Thyroid gland (tissue), 4 donors: Measurements from ENCODE around the gene SUMF1. TPM values are rescaled to one million over a fixed set of nuclear protein-coding genes. Genes with fewer than 3 reads are reported as not detected.

Experiments used
- DNase-seq, 2 donors: peaks; one replicate each; pipeline ENCODE4 v3.0.0-alpha.2; 2019
- H3K27ac ChIP-seq, 3 donors: fragments of 200-600 bp; sonication (generic); 1 replicate in 2 of 3; 2 replicates in 1 of 3; pipeline ENCODE4 v1.5.1; 2016 to 2019; ENCODE audit warnings: mild to moderate bottlenecking in 1 of 3, moderate library complexity in 1 of 3
- H3K27me3 ChIP-seq: fragments of 200-600 bp; sonication (generic); one replicate; pipeline ENCODE4 v1.5.1; 2019
- H3K36me3 ChIP-seq, 2 donors: fragments of 200-600 bp; sonication (generic); one replicate each; pipeline ENCODE4 v1.5.1; 2016 to 2019
- H3K4me1 ChIP-seq, 2 donors: fragments of 200-600 bp; sonication (generic); one replicate each; pipeline ENCODE4 v1.5.1; 2017 to 2019
- H3K4me3 ChIP-seq, 3 donors: fragments of 200-600 bp; sonication (generic); replicated peaks in 1 of 3; 1 replicate in 2 of 3; 2 replicates in 1 of 3; pipeline ENCODE4 v1.5.1; 2016; ENCODE audit warnings: mild to moderate bottlenecking in 1 of 3
- H3K9me3 ChIP-seq: fragments of 200-600 bp; sonication (generic); one replicate; pipeline ENCODE4 v1.5.1; 2017
- CTCF ChIP-seq, 6 experiments: fragments of 200-600 bp in 3 of 6; fragments of 450-650 bp in 3 of 6; sonication (generic) in 3 of 6; IDR thresholded peaks; one replicate each; pipeline ENCODE4 v1.5.1; 2016 to 2019; ENCODE audit warnings: antibody characterized with exemption in 6 of 6, mild to moderate bottlenecking in 2 of 6, inconsistent platforms in 1 of 6, moderate library complexity in 1 of 6
- POLR2A ChIP-seq, 2 donors: fragments of 450-650 bp; IDR thresholded peaks; one replicate each; pipeline ENCODE4 v1.6.1; 2017; ENCODE audit warnings: antibody characterized with exemption in 2 of 2, mild to moderate bottlenecking in 2 of 2, moderate library complexity in 1 of 2
- WGBS, 2 donors: methylation state at CpG; one replicate each; pipeline ENCODE4 v1.1.5; 2017; 5-methylcytosine and 5-hydroxymethylcytosine counted together
- intact Hi-C: fragments of 100-400 bp; cut with DNase I; formaldehyde crosslinking; loops from one replicate; pipeline ENCODE4 v1.15.1; 2023
- total RNA-seq, 4 donors: library from RNA; depleted of rRNA; stranded (reverse); fragments of >200 nt; gene quantifications; one replicate each; pipeline ENCODE4 v1.2.3, GENCODE V29; 2016

Gene SUMF1
- total RNA-seq, 4 donors from 2014 or later, result 58.8 to 98.3 (median 74.5) TPM

DNA sequence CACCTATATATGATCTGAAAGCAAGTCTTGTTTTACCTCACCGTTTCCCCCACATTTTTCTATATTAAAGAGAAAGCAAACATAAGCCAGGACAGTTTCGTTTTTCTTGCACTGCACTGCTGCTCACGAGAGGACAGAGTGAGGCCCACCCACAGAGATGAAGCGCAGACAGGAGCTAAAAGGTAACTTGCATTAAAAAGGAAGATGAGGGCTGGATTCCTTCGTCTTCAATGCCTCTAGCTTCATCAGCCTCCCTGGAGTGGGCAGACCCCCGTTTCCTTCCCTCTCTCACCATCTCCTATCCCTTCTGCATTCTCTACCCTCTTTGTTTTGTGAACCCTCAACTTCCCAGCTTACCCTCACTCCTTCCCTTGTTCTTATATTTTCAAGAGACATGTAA lies 18.9 kb downstream of the SUMF1 start:
- TF ChIP-seq POLR2A (IDR thresholded peaks at IDR 0.05) (no peak), CTCF (IDR thresholded peaks at IDR 0.05) (no peak)
- WGBS, 2 donors, result 81 to 84% methylated on average over 6 of the region's 6 CpGs
- no peak overlapping the region for H3K4me3 ChIP-seq
- no peaks in the 10 kb centered on the region for H3K27me3 ChIP-seq
- no peaks in the 10 kb centered on the region for H3K4me1 ChIP-seq
- no peak for DNase-seq
- H3K27ac ChIP-seq, result no peak overlapping the region
- H3K36me3 ChIP-seq, result peaks cover 4 to 7% of the 10 kb centered on the region in 2 donors
- no peaks in the 10 kb centered on the region for H3K9me3 ChIP-seq
- intact Hi-C loops, result no loop called here

DNA sequence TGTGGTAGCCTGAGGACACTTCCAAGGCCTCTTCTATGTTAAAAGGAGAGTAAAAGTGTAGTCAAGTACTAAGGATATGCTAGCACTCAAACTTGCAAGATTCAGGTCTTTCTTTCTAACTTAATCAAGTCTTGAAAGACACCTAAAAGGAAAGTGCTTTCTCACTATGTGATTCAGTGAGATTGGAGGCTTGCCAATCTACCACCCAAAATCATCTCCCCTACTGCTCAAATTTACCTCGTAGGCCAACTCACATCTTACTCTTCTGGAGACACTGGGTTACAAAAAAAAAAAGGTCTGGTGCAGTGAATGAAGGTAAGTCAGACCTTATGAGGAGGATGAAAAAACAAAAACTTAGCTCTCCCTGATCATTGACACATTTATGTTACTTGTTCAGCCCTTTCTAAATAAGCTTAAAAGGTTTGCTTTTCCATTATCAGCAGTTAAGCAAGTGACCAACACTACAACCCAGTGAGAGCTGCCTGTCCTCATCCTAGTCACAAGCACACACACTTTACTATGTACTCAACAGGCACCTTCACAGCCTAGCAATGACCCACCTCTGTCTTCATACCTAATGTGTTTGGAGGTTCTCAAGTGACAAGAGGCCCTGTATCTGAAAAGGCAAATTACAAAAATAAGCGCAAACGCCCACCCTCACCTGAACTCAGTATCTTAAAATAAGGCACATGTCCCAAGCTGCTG lies 19.6 kb downstream of the SUMF1 start:
- H3K4me1 ChIP-seq, result no peaks in the 10 kb centered on the region
- 91 to 93% methylated on average over 3 of the region's 3 CpGs for WGBS, 2 donors
- H3K27ac ChIP-seq, result no peak overlapping the region
- no peak overlapping the region for H3K4me3 ChIP-seq
- TF ChIP-seq POLR2A (IDR thresholded peaks at IDR 0.05) (no peak), CTCF (IDR thresholded peaks at IDR 0.05) (no peak)
- no peaks in the 10 kb centered on the region for H3K27me3 ChIP-seq
- no peaks in the 10 kb centered on the region for H3K9me3 ChIP-seq
- intact Hi-C loops, result no loop called here
- DNase-seq, result no peak
- H3K36me3 ChIP-seq, result peaks cover 4 to 7% of the 10 kb centered on the region in 2 donors

DNA sequence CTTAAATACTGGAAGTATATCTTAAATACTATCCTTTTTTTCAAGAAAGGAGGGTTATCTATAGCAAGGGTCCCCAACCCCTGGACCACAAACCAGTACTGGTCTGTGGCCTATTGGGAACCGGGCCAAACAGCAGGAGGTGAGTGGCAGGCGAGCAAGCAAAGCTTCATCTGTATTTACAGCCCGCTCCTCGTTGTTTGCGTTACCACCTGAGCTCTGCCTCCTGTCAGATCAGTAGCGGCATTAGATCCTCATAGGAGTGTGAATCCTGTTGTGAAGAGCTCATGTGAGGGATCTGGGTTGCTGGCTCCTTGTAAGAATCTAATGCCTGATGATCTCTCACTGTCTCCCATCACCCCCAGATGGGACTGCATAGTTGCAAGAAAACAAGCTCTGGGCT lies 26.1 kb downstream of the SUMF1 start:
- no peak for TF ChIP-seq POLR2A (IDR thresholded peaks at IDR 0.05)
- WGBS, 2 donors, result 85 to 88% methylated on average over 6 of the region's 6 CpGs

GRCh38 chr3:4438296-4438695 lies 28.8 kb downstream of the SUMF1 start:
- no peaks in the 10 kb centered on the region for H3K9me3 ChIP-seq
- H3K27ac ChIP-seq, result no peak overlapping the region
- no peak overlapping the region for H3K4me3 ChIP-seq
- intact Hi-C loops, result no loop called here
- no peaks in the 10 kb centered on the region for H3K27me3 ChIP-seq
- 96 to 100% methylated on average over 1 of the region's 1 CpG for WGBS, 2 donors
- TF ChIP-seq CTCF (IDR thresholded peaks at IDR 0.05) (no peak), POLR2A (IDR thresholded peaks at IDR 0.05) (no peak)
- no peaks in the 10 kb centered on the region for H3K4me1 ChIP-seq
- no peak for DNase-seq
- no peaks in the 10 kb centered on the region for H3K36me3 ChIP-seq

More for the DNA sequence above, 26.1 kb downstream of the SUMF1 start:
- DNase-seq, result no peak
- Histone ChIP-seq H3K9me3 (no peaks in the 10 kb centered on the region), H3K4me1 (no peaks in the 10 kb centered on the region), H3K27me3 (no peaks in the 10 kb centered on the region), H3K4me3 (no peak overlapping the region), H3K27ac (no peak overlapping the region), H3K36me3 (peaks cover 0 to 7% of the 10 kb centered on the region in 2 donors)
- intact Hi-C loops, result no loop called here

GRCh38 chr3:4432259-4432658 lies 34.8 kb downstream of the SUMF1 start:
- Histone ChIP-seq H3K27ac (no peak overlapping the region), H3K4me1 (peaks cover 3% of the 10 kb centered on the region in 2 donors), H3K4me3 (no peak overlapping the region), H3K27me3 (no peaks in the 10 kb centered on the region), H3K9me3 (no peaks in the 10 kb centered on the region), H3K36me3 (no peaks in the 10 kb centered on the region)
- DNase-seq, result no peak
- TF ChIP-seq CTCF (IDR thresholded peaks at IDR 0.05), result no peak
- no peak for TF ChIP-seq POLR2A (IDR thresholded peaks at IDR 0.05)
- intact Hi-C loops, result no loop called here
